ENCODE data around the gene DCAF8.
A peak's percentile ranks its signal among the peaks of the same experiment; 100 is the strongest.
"Not testable (repeated sequence)": the region's sequence is repeated elsewhere in the genome, so short reads cannot be mapped to it uniquely, and the experiment has no call there.

The DCAF8 gene

DNA sequence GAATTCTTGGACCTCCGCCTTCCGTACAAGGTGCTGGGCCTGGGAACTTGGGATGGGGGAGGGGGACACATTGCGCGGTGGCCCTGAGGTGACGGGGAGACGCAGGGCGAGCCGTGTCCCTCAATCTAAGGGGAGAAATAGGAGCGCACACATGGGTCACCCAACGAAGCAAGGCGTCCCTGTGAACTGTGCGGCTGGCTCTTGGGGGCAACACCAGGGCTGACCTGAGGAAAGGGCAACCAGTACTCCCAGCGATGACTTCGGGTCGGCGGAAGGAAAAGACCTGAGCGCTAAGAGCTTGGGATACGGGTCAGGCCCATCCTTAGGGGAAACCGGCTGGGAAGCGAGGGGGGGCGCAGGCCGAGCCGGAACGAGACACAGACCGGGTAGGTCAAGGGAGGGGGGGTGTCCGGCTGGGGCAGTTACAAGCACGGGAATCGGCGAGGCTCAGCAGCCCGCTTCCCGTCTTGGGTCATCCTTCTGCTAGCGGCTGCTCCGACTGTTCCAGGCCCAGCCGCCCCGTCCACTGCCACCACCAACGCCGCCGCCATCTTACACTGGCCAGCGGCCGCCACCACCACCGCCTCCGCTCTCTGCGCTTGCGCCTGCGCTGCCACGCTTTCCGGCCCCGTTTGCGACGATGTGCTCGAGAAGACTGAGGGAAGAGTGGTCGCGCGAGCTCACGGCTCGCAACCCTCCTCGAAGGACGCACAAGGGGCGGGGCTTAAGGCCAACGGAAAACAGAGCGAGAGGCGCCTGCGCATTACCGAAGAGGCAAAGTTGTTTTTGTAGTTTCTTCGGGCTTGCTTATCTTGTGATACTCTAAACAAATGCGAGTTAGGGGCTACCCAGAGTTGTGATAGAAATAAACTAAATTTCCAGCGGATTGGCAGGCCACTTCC, at the start of gene DCAF8:
Gene DCAF8, minus strand, starts transcription at position 657 of the 902 bp plus-strand sequence. CDS start 18,541 bp downstream, outside the sequence.
- DNase-seq, result peak; percentile 75

DNA sequence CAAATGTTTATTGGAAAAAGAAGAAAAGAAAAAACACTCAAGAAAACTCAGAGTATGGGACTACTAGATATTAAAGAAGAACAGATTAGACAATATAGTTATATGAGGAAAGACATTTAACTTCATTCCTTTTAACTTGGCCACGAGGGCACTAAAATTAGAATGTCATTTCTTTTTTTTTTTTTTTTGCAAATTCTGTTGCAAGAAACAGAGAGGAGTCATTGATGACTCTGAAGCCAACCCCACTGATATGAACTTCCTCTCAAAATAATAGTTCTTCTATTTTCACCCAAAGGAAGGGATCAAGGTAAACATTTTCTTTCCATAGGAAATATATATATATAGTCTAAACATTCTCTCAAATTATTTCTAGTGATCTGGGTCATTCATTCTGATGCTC, 47.2 kb upstream of the DCAF8 start:
- no peak for DNase-seq

DNA sequence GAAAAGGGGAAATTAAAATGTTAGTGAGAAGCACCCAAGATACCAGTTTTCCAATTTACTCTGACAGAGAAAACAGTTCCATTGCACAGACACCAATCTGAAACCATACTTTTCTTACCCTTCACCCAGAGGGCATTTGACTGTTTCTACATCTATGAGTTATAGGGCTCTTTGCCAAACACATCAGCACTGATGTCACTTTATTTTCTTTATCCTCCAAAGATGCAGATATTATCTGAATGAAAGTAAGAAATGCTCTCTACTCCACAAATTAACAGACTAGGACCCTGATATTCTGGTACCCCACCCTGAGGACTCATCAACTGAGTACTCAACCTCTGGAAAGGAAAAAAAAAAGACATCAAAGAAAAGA, 46.8 kb upstream of the DCAF8 start:
- DNase-seq, result no peak

DNA sequence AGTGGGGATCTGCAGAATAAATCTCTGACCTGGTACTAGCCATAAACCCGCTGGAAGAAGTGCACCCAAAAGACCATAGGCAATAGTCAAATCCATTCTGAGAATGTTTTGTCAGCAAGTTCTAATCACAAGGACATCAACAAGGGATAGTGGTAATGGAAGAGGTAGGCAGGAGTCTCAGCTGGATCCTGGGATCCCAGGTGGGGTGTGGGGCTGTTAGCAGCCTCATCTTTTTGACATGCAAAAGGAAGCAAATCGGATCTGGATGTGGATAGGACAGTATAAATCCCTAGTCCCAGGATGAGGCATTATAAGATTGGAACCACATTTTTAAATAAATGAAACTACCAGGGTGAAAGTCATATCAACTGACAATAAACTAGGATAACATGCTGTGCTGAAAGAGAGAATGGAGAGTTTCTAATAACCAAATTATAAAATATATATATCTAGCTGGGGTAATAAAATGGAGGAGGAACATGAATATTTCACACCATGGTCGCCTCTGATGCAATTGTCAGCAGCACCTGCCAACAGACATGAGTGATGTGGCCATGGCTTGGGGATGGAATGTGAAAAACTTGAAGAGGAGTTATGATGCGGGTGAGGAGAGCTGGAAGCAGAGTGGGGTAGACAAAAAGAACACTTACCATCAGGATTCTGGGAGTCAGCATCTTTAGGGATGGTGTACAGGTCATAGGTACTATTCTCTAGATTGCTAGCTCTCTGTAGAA, 46.3 kb upstream of the DCAF8 start:
- DNase-seq, result no peak

DNA sequence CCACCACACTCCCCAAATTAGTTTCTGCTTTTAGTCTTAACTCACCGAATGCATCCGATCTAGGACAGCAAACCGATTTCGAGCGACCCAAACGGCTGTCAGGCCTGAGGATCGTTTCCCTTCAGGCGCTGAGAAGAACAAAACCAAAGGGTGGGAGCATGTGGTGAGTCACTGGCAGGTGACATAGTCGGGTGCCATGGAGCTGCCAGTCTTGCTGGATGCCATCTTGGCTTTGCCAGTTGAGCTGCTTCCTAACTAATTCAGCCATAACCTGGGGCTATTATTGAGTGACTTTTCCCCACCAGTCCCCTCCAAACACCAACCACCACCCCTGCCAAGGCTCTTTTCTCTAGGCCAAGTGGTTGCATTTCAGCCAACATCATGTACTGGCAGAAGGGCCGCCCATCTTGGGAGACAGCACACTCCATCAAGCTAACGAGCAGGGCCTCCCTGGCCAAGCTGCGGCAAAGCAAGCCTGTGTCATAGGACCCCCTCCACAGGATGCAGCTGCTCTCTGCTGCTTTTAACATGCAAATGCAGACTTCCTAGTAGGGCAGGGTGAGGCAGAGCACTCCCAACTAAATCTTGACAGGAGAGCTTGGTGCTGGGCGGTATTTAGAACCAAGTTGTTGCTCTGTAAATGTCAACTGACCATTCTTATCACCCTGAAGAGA, 44.9 kb upstream of the DCAF8 start:
- DNase-seq, result no peak

DNA sequence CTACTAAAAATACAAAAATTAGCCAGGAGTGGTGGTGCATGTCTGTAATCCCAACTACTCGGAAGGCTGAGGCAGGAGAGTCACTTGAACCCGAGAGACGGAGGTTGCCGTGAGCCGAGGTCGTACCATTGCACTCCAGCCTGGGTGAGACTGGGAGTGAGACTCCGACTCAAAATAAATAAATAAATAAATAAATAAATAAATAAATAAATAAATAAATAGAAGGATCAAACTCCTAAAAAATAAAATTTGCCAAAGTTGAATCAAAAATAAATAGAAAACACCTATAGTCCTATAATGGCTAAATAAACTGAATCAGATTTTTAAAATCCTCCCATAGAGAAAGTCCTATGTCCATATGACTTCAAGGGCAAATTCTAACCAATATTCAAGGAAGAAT, 37.8 kb upstream of the DCAF8 start:
- DNase-seq, result no peak

DNA sequence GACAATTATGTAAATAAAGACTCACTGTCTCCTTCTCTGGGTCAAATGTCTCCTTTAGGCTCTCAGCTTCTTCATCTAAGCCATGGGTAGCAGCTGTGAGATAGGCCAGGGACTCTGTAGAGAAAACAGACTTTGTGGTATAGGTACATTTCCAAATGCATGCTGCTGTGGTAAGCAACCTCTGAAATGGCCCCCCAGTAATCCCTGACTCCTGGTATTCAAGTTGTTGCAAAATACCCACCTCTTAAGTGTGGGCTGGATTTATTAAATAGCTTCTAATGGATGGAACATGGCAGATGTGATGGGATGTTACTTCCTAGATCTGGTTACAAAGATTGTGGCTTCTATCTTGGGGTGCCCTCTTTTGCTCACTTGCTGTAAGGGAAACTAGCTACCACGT, 33.7 kb upstream of the DCAF8 start:
- DNase-seq, result no peak

DNA sequence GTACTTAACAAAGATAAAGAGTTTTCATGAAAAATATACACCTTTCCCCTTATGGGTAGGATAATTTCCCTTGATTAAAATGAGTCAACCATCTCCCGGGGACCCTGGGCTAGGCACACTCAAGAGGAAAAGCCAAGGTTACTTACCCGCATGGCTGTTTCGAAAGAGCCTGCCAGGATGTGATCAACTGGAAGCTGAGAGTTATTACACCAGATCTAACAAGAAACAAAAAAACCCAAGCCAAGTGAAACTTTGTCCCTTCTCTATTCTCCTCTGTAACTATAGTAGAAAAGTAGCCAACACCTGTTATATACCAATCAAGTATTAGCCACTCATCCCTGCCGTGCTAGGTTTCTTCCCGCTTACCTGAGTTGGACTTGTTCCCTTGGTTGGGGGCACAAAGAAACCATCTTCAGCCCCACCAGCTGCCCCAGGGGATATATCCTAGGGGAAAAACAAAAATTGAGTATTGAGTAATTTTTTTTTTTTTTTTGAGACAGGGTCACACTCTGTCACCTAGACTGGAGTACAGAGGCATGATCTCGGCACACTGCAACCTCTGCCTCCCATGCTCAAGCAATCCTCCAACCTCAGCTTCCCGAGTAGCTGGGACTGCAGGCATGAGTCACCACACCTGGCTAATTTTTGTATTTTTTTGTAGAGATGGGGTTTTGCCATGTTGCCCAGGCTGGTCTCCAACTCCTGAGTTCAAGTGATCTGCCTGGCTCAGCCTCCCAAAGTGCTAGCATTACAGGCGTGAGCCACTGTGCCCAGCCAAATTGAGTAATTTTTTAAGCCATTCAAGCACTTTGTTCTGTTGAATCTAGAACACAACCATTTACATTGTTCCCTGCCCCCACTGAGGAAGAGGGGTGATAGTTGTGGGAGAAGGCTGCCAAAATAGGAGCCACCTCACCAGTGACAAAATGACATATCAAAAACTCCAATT, 30.9 kb upstream of the DCAF8 start:
- no peak for DNase-seq

DNA sequence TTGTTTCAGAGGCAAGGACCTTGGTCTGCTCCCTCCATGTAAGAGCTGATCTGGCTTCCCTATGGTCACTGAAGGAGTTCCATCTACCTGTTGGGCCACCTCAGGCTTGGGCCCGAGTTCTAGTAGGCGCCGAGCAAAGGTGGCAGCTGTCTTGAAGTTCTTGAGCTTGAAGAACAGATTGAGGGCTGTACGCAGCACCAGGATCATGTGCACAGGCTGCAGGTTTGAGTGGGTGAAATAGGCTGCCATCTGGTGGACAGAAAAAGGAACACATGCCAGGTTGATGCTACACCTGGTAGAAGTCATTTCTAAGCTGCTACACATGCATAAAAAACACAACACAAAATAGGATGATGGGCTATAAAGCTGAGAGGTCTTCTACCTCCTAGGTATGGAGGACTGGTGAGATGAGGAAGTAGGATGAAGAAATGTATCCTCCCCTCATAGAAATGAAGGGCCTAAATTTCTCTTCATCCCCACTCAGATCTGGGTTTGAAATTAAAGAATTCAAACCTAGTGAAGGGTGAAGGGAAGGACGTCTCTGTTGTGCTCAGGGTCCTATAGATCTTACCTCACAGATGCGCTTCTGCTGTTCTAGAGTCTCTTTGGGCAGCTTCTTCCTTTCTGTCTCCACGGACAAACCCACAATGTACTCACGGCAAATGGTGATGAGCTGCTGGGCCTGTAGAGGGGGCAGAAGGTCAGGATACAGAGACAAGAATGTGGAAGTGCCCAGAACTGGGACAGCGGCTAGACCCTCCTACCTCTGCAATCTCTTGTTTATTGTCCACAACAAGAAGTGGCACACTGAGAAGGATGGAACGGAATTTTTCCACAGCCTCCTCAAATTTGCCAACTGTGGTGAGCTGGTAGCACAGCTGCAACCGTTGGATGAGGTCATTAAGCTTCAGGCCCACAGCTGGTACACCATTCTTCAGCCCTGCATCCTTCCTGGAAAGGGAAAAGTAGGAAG, 29.2 kb upstream of the DCAF8 start:
- peak; percentile 7 for DNase-seq

DNA sequence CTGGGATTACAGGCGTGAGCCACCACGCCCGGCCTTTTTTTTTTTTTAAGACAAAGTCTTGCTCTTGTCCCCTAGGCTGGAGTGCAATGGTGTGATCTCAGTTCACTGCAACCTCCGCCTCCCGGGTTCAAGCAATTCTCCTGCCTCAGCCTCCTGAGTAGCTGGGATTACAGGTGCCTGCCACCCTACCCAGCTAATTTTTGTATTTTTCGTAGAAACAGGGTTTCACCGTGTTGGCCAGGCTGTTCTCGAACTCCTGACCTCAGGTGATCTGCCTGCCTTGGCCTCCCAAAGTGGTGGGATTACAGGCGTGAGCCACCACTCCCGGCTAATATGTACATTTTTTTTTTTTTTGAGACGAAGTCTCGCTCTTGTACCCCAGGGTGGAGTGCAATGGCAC, 25.4 kb upstream of the DCAF8 start:
- DNase-seq, result not testable (repeated sequence)

DNA sequence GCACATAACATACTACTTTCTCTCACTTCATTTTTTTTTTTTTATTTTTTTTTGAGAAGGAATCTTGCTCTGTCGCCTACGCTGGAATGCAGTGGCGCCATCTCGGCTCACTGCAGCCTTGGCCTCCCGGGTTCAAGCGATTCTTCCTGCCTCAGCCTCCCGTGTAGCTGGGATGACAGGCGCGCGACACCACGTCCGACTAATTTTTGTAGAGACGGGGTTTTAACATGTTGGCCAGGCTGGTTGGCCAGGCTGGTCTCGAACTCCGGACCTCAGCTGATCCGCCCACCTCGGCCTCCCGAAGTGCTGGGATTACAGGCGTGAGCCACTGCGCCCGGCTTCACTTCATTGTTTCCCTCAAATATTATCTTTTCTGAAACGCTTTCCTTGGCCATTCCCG, 23.2 kb upstream of the DCAF8 start:
- DNase-seq, result no peak

DNA sequence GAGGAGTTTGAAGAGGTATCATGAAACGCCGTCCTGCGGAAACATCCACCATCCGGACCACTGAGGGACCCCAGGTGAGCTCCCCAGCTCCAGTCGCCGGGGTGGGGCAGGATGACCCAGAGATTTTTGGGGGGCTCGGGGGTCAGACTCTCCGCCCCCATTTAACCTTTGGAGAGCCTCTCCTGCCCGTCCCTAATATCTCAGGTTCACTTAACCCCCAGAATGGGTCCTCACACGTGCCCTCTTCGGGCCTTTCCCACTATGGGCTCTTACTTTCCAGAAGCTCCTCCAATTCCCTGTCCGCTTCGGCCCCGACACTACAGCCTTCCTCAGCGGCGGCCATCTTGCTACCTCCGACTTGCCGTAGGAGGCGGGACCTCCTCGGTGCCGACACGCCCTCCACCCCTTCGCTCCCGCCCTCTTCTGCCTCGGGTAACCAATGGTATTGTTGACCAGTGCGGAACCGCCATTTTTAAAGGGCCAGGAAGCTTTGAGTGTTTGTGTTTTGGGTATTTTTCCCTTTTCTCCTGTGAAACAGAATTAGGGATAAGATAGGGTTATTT, 22.5 kb upstream of the DCAF8 start, which contains the start of gene PEX19:
Gene PEX19, minus strand, starts transcription at position 352 of the 563 bp plus-strand sequence. Its CDS starts 9 bp downstream, at position 343.
- peak; percentile 19 for DNase-seq

DNA sequence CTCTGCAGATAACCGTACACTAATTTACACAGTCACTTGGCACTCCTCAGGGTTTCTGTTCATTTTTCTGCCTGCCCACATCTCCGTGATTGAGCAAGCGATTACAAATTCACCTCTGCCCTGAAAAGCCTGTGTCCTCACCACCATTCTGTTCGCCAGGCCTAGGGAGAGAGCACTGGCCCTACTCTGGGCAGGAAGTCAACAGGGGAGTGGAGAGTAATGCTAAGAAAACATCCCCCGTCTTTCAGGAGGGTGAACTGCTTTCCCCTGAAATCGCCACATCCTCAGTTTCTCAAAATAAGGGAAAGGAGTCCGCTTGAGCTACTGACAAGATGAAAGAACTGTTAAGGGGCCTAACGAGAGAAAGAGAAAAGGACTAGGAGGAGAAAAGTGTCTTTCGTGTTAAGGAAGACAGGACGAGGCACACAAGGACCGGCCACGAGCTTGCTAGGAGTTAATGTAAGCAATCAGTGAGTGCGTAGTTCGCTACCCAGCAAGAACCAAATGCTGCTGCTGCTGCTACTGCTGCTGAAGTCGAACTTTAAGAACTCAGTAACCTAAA, 22.0 kb upstream of the DCAF8 start:
- no peak for DNase-seq

DNA sequence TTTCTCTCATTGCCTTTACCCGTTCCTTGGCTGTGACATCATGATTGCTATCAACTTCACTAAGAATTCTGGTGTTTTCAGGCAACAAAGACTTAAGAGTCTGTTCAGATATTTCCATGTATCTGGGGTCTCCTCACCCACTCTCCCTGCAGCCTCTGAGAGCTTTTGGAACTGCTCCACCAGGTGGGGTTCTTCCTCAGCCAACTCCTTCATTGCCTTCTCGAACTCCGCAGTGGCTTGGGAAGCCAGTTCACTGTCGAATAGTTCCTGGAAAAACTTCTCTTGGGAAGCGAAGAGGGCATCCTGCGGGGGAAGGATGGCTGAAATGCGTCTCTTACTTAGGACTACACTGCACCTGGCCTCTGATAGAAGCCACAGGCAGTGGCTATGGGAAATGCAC, 20.5 kb upstream of the DCAF8 start:
- DNase-seq, result no peak

DNA sequence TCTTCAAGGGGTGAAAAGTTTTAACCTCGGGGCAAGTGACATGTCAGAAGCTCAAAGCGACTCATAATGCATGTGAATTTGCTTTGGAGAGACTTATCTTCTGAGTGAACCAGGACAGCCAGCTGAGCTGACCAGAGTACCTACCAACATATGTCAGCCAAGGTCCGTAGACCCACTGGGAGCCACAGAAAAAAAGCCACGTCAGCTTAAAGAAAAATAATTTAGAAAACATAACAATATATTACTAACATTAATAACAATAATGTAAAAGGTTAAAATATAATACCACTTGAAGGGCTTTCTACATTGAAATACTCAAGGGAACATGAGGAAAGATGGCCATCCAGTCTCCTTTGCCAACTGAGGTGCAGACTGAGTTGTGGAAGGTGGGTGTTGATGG, 15.6 kb upstream of the DCAF8 start:
- no peak for DNase-seq

DNA sequence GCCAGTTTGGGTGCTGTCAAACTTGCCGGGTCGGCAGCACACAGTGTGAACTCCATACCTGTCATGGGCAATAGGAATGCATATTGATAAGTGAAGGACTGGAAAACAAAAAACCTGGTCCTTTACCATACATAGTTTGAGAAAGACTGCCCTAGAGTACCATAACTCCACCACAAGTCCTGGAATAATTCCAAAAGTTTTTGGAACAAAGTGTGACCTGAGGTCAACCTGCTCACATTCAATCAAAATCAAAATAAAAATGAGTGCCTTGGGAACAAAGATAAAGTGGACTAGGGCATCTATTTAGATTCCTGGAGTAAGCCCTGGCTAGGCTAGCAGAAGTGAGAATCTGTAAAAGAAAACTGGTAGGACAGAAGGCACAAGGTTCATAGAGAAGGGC, 15.0 kb upstream of the DCAF8 start:
- DNase-seq, result no peak

DNA sequence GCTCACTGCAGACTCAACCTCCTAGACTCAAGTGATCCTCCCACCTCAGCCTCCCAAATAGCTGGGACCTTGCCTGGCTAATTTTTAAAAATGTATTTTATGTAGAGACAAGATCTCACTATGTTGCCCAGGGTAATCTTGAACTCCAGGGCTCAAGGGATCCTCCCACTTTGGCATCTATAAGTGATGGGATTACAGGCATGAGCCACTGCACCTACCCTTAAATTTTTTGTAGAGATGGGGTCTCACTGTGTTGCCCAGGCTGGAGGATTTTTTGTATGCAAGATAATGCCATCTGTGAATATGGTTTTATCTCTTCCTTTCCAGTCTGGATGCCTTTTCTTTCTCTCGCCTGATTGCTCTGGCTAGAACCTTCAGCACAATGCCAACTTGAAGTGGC, 8.7 kb upstream of the DCAF8 start:
- no peak for DNase-seq

DNA sequence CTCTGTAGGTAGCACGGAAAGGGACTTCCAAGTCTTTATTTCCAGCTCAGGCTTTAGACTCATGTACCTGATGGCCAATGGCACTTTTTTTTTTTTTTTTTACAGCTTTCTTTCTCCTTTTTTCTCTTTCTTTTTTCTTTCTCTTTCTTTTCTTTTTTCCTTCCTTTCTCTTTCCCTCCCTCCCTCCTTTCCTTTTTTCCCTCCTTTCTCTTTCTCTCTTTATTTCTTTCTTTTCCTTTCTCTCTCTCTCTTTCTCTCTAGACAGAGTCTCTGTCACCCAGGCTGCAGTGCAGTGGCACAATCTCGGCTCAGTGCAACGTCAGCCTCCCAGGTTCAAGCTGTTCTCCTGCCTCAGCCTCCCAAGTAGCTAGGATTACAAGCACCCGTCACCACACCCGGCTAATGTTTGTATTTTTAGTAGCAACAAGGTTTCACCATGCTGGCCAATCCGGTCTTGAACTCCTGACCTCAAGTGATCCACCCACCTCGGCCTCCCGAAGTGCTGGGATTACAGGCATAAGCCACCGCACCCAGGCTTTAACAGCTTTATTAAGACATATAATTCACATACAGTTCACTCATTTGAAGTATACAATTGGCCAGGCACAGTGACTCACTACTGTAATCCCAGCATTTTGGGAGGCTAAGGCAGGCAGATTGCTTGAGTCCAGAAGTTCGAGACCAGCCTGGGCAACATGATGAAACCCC, 5.1 kb upstream of the DCAF8 start:
- DNase-seq, result no peak

DNA sequence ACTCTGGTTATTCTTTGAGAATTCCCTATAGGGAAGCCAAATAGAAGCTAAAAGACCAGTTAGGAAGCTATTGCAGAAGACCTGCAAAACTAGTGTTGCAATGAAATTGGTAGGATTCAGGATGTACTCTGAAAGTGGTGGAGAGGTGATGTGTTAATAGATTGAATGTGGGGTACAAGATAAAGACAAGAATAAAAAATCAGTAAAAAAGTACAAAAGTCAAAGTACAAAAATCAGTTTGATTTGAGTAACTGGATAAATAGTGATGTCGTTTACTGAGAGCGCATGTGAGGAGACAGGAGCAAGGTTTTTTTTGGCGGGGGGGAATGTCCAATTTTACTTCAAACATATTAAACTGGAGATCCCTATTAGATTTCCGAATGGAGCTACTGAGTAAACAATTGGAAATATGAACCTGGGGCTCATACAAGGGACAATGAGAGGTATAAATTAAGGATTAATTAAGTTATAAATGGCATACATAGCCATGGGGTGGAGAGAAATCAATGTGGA, 2.5 kb upstream of the DCAF8 start:
- DNase-seq, result no peak

DNA sequence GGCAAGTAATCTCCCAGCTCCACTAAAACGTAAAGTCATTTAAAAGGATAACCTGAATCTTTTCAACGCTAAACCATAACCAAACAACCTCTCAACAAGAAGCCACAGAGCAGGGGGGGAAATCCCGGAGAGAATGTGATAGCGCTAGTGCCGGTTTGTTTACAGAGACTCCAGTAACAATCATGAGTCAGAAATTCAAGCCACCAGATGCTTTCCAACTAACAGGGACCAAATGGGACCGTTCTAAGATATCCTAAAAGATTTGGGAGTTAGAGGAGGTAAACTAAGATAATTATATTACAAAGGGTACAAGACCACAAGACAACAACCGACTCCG, 825 bp downstream of the DCAF8 start:
- no peak for DNase-seq

Data from NCI-H524 treated with DMSO at 0.1 percent for 48 hours (cell line).